GM19043 (cell line): ENCODE results near the gene KLF15.

Experiments used
- ATAC-seq: cut with Tn5 transposase; IDR thresholded peaks from one replicate; pipeline ENCODE4 v1.9.1; 2021; ENCODE audit warnings: low read depth; ENCODE audit not compliant: unreplicated experiment

KLF15 gene

GRCh38 chr3:126357295-126358037 is at the start of gene KLF15:
Gene KLF15, minus strand, starts transcription at chr3:126357408. Its CDS starts 4,486 bp downstream, at chr3:126352922.
- ATAC-seq, result peak; percentile 72

- no peak for ATAC-seq
Observed at GRCh38 chr3:126406389-126407296, 49.4 kb upstream of the KLF15 start.

- no peak for ATAC-seq
Observed at GRCh38 chr3:126402666-126403302, 45.6 kb upstream of the KLF15 start.

GRCh38 chr3:126402178-126402577 is 45.0 kb upstream of the KLF15 start:
- ATAC-seq, result no peak

- no peak for ATAC-seq
Observed at GRCh38 chr3:126401611-126402160, 44.5 kb upstream of the KLF15 start.

GRCh38 chr3:126399756-126400155 is 42.5 kb upstream of the KLF15 start:
- ATAC-seq, result no peak

GRCh38 chr3:126399351-126399735 is 42.1 kb upstream of the KLF15 start:
- peak; percentile 70 for ATAC-seq

GRCh38 chr3:126398423-126399350 is 41.5 kb upstream of the KLF15 start:
- ATAC-seq, result no peak

- ATAC-seq, result no peak
Observed at GRCh38 chr3:126397610-126398422, 40.6 kb upstream of the KLF15 start.

GRCh38 chr3:126396536-126396935 is 39.3 kb upstream of the KLF15 start:
- ATAC-seq, result no peak

- no peak for ATAC-seq
Observed at GRCh38 chr3:126395846-126396513, 38.8 kb upstream of the KLF15 start.

- ATAC-seq, result no peak
Observed at GRCh38 chr3:126394977-126395321, 37.7 kb upstream of the KLF15 start.

- no peak for ATAC-seq
Observed at GRCh38 chr3:126394179-126394976, 37.2 kb upstream of the KLF15 start, which contains the start of gene CFAP100. Gene CFAP100, plus strand, starts transcription at chr3:126394909. Its CDS starts 1,092 bp downstream, at chr3:126396001.

GRCh38 chr3:126393563-126393962 is 36.4 kb upstream of the KLF15 start:
- no peak for ATAC-seq

- no peak for ATAC-seq
Observed at GRCh38 chr3:126392246-126392645, 35.0 kb upstream of the KLF15 start.

- ATAC-seq, result no peak
Observed at GRCh38 chr3:126391631-126392030, 34.4 kb upstream of the KLF15 start.

GRCh38 chr3:126390751-126391150 is 33.5 kb upstream of the KLF15 start:
- no peak for ATAC-seq

- ATAC-seq, result no peak
Observed at GRCh38 chr3:126390201-126390600, 33.0 kb upstream of the KLF15 start.
